ENCODE data around the gene MCOLN3.
A peak's percentile ranks its signal among the peaks of the same experiment; 100 is the strongest.
"Not testable (repeated sequence)": the region's sequence is repeated elsewhere in the genome, so short reads cannot be mapped to it uniquely, and the experiment has no call there.

Gene MCOLN3

DNA sequence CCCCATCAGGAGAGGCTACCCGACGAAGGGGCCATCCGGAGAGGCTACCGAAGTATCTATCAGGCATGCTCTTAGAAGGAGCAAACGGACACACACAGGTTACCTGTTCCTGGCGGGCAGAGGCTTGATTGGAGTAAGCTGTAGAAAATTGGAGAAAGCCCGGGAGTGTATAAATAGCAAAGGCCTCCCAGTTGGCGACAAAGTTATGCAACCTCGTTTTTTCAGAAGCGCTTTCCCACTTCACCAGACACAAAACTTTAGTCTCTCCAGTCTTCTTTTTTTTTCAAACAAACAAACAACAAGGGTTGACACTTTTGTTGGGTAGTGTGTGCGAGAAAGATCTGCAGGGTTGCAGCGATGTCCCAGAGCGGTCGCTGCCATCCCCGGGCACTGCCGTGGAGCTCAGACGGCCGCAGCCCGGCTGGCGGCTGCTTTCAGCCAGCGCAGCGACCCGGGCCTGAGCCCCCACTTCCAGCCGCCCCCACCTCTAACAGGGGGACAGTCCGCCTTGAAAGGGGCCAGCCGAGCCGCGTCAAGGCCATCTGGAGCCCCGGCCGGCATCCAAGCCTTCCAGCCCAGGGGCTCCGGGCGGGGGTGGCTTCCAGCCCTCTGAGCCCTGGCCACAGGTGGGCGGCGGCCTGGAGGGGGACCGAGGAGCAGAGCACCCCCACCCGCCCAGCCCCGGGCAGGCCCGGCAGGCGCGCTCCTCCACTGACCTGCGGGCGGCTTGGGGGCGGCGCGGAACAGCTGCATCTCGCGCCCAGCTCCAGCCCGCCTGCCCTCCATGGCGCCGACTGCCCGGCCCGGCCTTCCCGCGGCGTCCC lies 616 bp downstream of the MCOLN3 start:
- DNase-seq, result no peak

- DNase-seq, result no peak
Observed at GRCh38 chr1:85047144-85047471, 1.2 kb downstream of the MCOLN3 start.

GRCh38 chr1:85042413-85042812 lies 5.9 kb downstream of the MCOLN3 start:
- DNase-seq, result no peak

DNA sequence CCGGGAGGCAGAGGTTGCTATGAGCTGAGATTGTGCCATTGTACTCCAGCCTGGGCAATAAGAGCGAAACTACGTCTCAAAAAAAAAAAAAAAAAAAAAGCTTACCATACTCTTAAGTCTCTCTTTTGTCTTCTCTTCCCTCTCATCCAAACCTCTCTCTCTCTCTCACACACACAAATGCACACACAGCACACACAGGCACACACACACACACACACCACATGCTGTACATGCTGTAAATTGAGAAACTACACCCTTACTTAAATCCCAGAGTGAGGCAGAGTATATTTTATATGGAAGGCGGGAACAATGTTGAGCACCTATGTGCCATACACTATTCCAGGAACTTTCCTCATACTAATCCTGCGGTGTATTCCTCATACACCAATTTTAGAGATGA lies 6.5 kb downstream of the MCOLN3 start:
- no peak for DNase-seq

DNA sequence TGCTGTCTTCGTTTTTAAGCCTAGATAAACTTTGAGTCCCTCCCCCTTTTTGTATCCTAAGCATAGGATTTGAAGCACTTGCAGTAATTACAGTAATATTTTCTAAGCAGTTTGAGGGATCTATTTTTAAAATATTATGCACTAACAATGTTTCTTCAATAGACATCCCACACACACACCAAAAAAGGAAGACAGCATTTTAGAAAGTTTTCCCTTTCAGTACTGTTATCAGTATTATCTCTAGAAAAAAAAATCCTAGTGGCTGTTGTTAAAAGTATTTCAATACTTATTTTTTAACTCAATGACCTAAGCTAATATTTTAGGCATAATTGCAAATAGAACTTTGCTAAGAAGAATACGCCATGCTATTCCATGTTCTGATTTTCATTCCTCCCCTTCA lies 15.1 kb downstream of the MCOLN3 start:
- DNase-seq, result no peak

DNA sequence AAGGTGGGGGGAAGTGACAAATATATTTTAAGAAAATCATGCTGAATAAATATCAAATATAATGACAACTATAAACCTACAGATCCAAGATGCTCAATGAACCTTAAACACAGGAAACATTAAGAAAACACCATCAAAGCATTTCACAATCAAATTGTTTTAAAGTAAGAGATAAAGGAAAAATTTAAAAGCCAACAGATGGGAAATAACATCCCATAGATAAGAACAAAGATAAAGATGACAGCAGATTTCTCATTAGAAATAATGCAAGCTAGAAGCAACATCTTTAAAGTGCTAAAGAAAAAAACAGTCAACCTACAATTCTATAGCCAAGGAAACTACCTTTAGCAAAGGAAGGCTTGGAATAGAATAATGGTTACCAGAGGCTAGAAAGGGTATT lies 17.8 kb downstream of the MCOLN3 start:
- no peak for DNase-seq

GRCh38 chr1:85028151-85028550 lies 20.1 kb downstream of the MCOLN3 start:
- no peak for DNase-seq

GRCh38 chr1:85027242-85027983 lies 20.9 kb downstream of the MCOLN3 start:
- DNase-seq, result peak; percentile 17

DNA sequence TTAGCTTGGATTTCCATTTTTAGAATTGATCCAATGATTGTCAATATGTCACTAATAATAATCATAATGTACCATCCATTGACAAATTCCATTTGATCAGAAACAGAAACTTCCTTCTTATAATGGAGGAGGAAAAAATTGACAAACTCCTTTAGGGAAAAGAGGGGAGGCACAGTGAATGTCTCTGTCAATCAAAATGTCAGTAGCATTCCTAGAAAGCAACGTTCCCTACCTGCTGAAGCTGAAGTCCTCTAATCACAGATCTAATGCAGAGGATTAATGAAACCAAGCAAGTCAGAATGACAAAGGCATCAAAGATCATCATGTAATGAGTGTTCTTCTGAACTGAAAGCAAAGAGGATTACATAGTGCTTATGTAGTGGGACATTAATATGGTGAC lies 22.4 kb downstream of the MCOLN3 start:
- DNase-seq, result no peak

DNA sequence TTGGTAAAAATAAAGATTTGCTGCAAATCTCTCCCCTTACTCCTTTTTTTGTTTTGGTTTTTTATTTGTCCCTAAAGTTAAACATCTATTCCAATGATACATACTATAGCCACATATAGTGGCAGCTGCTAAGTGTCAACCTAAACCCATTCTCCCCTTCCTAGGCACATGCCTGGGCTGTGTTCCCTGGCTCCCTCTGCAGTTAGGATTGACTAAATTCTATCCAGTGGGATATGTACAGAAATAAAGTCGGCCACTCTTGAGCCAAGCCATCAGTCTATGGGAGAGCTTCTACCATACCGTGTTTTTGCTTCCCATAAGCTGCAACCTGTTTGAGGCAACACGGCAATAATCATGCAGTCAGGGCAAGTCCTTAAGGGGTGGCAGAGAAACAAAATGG lies 23.6 kb downstream of the MCOLN3 start:
- no peak for DNase-seq

DNA sequence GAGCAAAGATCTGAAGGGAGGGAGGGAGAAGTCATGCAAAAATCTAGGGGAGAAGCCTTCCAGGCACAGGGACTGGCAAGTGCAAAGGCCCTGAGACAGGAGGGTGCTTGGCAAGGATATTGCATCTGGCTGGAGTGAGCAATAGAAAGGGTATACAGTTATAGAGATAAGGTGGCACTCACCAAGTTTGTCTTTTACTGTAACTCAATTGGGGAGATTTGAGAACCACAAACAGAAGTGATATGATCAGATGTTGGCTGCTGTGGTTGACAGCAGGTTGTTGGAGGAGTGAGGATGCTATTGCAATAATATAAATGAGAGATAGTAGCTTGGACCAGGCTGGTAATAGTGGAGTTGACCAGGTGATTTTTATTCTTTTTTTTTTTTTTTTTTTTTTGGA lies 25.6 kb downstream of the MCOLN3 start:
- no peak for DNase-seq

DNA sequence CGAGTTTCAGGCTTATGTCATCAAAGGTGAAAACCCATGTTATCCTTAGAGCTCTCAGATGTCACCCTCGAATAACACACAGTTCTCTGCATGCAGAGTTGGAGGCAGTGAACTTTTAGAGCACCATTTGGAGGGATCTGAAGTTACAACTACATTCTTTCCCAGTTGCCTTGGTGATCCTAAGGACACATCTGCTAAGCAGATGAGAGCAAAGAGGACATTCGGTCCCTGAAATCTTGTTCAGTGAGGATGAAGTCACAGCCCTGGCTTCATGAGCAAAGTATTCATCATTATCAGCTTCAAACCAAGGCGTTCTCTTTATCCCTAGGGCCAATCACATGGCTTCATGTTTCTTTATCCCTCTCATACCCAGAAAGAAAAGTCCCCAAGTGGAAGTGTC lies 28.3 kb downstream of the MCOLN3 start:
- DNase-seq, result no peak

- DNase-seq, result no peak
Observed at GRCh38 chr1:85015826-85016225, 32.5 kb downstream of the MCOLN3 start.

GRCh38 chr1:85005641-85006040 lies 42.7 kb downstream of the MCOLN3 start:
- not testable (repeated sequence) for DNase-seq

- DNase-seq, result no peak
Observed at GRCh38 chr1:85001742-85002141, 46.6 kb downstream of the MCOLN3 start.

- no peak for DNase-seq
Observed at GRCh38 chr1:84998642-84999280, 49.5 kb downstream of the MCOLN3 start.

DNA sequence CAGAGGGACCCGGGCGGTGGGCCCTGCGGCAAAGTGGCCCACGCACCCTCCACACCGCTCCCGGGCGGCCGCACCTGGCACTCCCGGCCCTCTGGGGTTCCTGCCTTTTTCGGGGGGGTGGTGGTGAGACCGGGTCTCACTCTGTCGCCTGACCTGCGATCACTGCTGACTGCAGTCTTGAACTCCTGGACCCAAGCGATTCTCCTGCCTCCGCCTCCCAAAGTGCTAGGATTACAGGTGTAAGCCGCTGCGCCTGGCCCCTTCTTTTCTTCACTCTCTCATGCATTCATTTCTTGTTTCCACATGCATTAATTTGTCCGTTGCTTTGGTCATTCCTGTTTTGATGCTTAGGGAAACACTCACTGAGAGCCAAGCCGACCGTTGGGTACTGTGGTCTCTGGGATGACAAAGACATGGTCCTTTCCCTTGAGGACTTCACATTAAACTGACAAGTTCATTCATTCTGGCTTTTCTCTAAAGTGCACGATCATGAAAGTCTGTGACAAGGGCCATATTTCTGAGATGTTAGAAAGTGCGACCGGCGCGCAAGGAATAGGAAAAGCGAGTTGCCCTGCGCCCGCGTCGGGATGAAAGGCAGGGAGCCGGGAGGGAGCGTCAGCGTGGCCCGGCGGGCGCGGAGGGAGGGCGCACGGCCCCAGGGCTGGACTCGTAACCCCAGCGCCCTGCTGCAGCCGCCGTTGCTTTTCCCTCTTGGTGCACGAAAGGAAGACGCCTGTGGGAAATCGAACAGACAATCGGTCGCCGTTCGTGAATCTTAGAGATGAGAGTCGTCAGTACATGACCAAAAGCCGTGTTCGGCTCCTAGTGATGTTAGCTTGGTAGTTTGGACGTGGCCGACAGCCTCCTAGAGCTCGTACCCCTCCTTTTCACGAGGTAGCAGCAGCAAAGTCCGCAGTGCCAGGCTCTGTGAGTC lies 50.4 kb downstream of the MCOLN3 start:
- no peak for DNase-seq

GRCh38 chr1:84996846-84997666 lies 51.2 kb downstream of the MCOLN3 start, which contains the start of gene MCOLN2:
Gene MCOLN2 (minus strand): TSS chr1:84997113. CDS start chr1:84996872, 241 bp downstream.
- DNase-seq, result peak; percentile 57

DNA sequence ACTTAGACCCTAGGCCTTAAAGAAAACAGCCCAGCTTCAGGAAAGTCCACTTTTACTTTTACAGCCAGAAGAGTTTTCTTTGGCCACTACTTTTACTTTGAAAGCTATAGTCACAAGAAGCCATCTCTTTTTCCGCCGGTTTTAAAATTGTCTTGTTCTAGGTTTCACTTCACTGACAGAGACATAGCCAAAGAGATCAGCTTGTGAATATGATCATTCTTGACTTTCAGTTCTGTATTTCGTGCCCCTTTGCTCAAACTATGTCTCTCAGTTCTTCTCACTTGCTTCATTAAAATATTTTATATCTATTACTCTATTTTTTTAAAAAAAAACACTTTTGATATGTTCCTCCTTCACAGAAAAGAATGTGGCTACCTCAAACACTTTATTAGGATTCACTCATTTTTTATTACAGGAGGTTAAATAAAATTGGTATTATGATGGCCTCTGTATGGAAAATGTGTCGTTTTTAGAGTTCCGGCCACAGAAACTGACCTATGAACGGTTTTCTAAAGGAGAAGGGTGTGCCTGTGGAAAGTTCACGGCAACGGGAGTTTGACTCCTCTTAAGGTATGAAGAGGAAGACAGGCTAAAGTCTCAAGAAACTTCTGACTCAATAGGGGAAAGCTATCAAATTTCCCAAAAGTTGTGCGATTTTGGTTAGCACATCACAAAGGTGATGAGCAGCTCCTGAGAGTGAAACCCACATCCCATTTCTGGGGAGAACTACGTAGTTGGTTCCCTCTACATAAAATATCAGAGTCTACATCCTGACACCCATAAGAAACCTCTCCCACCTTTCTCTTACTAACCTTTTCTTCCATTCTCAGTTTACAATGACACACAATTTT lies 52.6 kb downstream of the MCOLN3 start:
- DNase-seq, result peak; percentile 6

DNA sequence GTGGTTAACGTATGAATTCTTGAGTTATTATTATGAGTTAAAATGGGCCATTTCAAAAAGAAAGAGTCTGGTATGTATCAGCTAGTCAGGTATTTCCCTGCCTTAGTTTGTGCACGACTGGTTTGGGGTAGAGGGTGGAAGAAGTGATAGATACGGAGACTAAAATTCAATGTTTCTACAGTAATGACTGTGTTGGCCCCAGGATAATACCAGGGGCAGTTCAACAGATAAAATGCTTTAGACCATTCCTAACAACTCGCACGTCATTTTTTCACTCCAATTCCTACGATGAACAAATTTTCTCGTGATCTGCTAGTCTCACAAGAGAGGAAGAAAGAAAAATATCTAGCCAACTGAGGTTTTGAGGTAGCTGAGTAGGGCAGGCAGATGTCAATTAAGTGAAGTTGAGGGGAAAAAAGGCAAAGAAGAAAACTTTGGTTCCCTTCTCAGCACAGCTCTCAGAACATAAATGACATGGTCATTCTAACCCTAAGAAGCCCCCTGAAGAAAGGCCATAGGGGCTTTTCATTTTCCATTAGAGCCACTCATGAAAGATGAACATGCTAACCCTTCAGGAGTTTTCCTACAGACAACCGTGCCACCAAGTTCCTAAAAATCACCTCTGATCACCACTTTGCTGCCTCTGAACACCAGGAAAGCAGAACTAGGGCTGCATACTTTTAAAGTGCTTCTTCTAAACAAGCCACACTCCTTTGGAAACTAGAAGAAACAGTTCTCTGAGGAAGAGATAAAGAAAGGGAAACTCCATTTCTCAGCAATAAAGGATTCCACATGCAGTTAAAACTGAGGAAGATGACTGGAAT lies 57.0 kb downstream of the MCOLN3 start:
- no peak for DNase-seq

Data from NK-92 treated with Interleukin-12 subunit alpha and Interleukin-12 subunit beta, amount 100 ng/mL, for 24 hours (cell line).